Measurements from ENCODE around the gene CCNYL1.
"Not testable (repeated sequence)": the region's sequence is repeated elsewhere in the genome, so short reads cannot be mapped to it uniquely, and the experiment has no call there.

The CCNYL1 gene

DNA sequence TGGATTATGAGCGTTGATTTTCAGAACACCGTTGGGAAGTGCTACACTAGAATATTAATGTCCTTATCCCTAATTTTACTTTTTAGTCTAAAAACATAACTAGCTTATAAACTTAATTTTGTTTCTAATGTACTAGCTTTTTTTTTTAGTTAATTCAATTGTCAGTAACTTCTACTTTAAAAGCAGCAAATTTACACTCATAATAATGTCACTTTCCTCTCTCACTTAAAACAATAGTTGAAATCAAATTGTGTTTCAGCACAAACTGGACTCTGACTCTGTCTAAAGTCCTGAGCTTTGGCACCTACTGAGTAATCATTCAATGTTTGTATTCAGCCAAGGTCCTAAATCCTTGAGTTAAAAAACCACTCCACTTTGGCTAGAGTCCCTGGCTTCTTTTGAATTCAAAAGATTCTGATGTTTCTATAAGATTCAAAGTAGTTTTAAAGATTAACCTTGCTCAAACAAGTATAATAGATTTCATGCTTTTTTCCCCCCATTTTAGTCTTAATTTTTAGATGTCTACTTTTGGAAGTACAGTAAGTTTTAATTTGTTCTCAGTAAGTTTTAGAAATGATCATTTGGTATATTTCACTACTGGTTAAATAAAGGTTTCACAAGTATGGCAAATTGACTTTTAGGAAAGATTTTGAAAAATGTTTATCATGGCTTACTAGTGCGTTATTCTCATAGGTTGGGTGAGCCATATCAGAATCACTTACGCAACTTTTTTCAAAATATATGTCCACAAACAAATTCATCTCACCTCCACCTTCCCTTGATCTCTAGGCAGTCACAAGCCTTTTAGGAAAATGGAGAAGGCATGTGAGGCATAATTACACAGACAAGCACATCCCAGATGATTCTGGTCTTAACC is 23.4 kb downstream of the CCNYL1 start:
- DNase-seq (ENCODE audit: low read depth), result no peak

- DNase-seq (ENCODE audit: low read depth), result not testable (repeated sequence)
These were observed 24.0 kb downstream of the CCNYL1 start for GRCh38 chr2:207735513-207735859.

- DNase-seq (ENCODE audit: low read depth), result no peak
These were observed 32.1 kb downstream of the CCNYL1 start for GRCh38 chr2:207743514-207743913.

- no peak for DNase-seq (ENCODE audit: low read depth)
These were observed 32.6 kb downstream of the CCNYL1 start for GRCh38 chr2:207744050-207744449.

DNA sequence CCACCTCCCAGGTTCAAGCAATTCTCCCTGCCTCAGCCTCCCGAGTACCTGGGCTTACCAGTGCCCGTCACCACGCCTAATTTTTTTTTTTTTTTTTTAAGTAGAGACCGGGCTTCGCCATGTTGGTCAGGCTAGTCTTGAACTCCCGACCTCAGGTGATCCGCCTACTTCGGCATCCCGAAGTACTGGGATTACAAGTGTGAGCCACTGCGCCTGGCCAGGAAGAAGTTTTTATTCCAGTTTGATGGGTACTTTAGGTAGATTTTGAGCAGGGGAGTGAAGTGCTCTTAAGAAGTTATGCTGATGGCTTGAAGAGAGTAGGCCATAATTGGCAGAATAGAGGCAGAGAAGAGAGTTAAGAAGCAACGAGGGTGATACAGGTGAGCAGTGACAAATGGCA is 33.0 kb downstream of the CCNYL1 start:
- no peak for DNase-seq (ENCODE audit: low read depth)

DNA sequence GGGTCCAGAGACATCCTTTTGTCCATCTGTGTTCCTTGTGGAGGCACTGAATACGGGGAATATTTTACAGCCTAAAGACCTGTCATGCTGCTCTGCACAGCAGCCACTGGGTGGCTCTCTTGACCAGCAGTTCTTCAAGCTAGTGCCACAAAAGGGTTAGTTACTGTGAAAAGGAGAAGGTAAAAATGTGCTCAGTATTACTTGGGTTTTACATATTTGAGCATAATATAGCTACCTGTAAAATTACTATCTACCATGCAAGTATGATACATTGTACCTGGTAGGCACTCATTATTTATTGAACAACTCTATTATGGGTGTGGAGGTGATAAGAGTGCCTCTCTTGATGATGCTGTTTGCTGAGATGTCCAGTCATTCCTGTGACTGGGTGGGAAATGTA is 34.7 kb downstream of the CCNYL1 start:
- DNase-seq (ENCODE audit: low read depth), result no peak

- no peak for DNase-seq (ENCODE audit: low read depth)
These were observed 36.5 kb downstream of the CCNYL1 start for GRCh38 chr2:207747653-207748560.

GRCh38 chr2:207748993-207749392 is 37.6 kb downstream of the CCNYL1 start:
- no peak for DNase-seq (ENCODE audit: low read depth)

DNA sequence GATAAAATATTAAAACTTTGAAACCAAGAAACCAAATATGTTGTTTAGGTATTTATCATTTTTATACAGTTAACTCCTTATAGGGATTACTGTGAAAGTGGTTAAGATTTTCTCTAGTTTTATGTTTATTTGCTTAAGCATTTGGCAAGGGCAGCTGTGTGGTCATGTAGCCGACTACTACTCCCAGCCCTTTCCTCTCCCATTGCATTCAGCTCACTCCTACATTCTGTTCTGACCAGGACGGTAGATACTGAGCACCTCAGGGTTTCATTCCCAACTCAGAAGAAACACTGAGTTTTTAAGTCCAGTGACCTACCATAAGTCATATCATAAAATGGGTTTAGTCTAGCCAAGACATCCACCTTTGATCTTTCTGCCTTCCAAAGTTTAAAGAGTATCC is 38.4 kb downstream of the CCNYL1 start:
- no peak for DNase-seq (ENCODE audit: low read depth)

DNA sequence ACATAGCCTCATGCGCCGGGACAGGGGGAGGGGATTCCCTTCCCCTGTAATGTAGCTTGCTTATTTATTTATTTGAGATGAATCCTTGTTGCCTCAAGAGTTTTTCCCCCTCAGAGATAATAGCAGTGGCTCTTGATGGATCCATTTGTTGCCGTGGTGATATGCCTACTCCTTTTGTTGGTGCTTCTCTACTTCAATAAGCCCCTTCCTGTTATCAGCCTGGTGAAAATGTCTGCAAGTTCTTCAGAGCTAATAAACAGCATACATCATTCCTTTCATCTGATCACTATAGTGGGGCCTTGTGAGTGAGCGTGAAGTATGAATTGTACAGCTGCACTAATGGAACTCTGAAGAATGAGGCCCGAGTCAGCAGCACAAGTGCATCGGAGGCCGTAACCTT is 38.9 kb downstream of the CCNYL1 start:
- no peak for DNase-seq (ENCODE audit: low read depth)

DNA sequence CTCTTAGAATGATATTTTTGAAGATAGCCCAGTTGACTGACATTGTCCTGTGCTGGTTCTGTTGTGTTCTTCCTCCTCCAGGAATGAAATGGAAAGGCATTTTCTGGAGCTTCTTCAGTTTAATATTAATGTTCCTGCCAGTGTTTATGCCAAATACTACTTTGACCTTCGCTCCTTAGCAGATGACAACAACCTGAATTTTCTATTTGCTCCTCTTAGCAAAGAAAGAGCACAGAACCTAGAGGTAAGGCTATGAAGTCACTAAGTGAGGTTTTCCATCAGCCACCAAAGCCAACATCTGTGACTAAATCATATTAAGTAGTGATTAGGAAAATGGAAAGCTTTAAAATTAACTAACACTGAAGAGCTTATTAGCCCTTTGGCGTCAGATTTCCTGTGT is 39.4 kb downstream of the CCNYL1 start:
- DNase-seq (ENCODE audit: low read depth), result no peak

- not testable (repeated sequence) for DNase-seq (ENCODE audit: low read depth)
These were observed 42.2 kb downstream of the CCNYL1 start for GRCh38 chr2:207753688-207754087.

GRCh38 chr2:207754498-207755383 is 43.3 kb downstream of the CCNYL1 start:
- DNase-seq (ENCODE audit: low read depth), result no peak

DNA sequence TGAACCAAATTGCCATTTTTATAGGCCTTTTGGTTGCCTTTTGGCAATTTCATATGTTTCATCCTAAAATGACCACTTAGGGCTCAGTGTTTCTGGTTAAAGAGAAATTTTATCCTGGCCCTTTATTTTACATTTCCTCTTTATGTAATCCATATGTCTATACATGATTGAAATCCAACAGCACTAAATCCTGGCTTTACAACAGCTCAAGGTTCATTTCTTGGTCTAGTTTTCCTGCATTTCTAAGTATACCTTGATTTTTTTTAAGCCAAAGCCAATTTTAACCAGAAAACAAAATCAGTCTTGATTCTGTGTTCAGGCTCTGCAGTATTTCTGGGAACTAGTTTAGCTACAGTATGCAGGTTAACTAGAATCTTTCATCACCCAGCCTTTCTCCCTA is 46.6 kb downstream of the CCNYL1 start:
- DNase-seq (ENCODE audit: low read depth), result no peak

DNA sequence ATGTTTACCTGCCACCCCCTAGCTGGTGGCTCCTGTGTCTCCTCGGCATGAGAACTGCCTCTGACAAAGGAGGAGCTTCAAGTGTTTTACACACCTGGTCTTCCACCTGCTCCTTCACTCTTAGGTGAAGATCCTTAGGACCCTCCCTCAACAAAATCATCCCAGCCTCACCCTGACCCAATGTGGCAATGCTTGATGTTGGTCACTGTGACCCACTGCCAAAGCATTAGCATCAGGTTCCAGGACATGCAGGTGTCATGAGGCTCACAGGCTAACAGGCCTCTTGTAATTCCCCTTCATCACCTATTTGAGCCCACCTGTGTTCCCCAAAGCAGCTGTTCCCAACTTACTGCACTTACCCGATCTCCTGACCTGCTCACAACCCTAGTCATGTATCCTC is 48.5 kb downstream of the CCNYL1 start:
- no peak for DNase-seq (ENCODE audit: low read depth)

DNA sequence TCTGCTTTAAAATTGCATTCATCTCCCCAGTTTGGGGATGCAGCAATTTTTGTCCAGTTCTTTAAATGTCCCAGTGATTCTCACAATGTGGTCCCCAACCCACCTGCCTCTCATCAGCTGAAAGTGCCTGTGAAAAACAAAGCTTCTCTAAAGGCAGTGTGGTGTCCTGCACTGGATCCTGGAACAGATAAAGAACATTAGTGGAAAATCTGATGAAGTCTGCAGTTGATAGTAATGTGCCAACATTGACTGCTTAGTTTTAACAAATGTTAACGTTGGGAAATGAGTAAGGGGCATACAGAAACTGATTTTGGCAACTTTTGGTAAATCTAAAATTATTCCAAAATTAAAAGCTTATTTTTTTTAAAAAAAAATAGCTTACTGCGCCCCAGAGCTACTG is 49.0 kb downstream of the CCNYL1 start:
- no peak for DNase-seq (ENCODE audit: low read depth)

GRCh38 chr2:207761426-207761825 is 50.0 kb downstream of the CCNYL1 start:
- DNase-seq (ENCODE audit: low read depth), result not testable (repeated sequence)

- DNase-seq (ENCODE audit: low read depth), result no peak
These were observed 50.7 kb downstream of the CCNYL1 start for GRCh38 chr2:207762146-207762545.

DNA sequence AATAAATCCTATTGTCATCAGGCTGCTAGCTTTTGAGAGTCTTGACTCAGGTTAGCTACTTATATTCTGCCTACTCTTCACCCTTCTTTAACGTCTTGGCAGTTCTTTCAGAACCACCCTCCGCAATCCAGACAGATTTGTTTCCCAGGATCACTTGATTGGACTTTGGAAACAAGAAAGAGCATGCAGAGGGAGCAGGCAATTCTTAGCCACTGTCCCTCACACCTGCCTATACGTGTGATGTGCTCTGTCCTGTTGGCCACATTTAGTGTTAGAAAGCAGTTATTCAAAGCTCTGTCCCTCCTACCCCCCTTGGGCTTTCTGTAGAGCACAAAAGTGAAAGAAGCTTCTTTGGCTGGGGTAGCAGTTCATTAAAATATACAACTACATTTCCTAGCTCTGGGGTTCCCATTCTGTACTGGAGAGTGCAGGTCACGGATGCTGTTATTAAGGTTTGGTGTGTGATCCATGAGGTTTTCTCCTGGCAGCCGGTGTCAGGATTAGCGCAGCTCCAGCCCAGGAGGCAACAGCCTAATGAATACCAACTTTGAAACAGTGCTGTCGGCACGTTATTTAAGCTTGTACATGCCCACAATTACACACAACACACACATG is 52.0 kb downstream of the CCNYL1 start:
- DNase-seq (ENCODE audit: low read depth), result no peak

DNA sequence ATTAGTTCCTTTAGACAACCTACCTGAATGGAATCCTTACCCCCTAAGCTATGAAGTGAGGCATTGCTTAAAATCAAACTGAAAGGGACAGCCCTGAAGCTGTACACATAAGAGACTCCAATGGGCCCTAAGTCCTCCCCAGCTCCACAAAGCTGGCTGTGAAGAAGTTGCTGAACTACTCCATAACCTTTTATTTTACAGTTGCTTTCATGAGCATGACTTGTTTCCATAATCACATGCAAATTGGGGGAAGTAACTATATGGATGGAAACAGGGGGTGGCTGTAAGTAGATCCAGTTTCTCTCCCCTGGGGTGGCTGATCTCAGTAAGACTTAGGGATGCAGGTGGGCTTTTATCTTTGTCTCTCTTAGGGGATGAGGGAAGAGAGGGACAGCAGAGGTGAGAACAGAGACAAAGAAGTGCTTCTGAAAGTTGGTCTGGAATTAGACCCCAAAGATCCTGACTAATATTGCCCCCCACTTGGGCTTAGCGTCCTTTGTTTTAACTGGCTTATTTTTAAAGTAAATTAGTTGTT is 52.7 kb downstream of the CCNYL1 start:
- no peak for DNase-seq (ENCODE audit: low read depth)

DNA sequence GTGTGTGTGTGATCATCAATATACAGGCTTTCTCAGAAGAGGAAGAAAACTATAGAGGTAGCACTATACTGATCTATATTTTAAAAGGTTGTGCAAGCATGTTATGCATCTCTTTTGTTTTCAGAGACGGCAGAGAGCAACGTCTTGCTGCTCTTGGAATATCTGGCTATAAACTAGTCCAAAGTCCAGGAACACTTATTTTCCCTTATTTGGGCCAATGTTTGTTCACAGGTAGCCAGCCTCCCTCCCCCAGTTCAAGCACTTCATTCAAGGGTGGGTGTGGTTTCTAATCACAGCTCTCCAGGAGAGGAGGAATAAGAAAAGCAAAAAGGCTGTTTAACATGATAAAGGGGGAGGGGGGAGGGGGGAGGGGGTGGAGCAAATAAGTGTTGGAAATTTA is 54.1 kb downstream of the CCNYL1 start:
- no peak for DNase-seq (ENCODE audit: low read depth)
